Activated T-helper 2 cell treated with anti-CD3 and anti-CD28 coated beads, Interferon-gamma antibody, Interleukin-2, Interleukin-4, amounts not matched to agents 10 μg/mL and 5 μg/mL and 100 μg/mL, durations not matched to agents 14 hours and 24 hours and 36 hours (primary cell): ENCODE results near the gene TYW1B. TPM values are rescaled to one million over a fixed set of nuclear protein-coding genes. Genes with fewer than 3 reads are reported as not detected.
"Not testable (repeated sequence)": the region's sequence is repeated elsewhere in the genome, so short reads cannot be mapped to it uniquely, and the experiment has no call there.

ENCODE experiments used
- DNase-seq: peaks from one replicate; pipeline ENCODE4 v3.0.0; 2021; ENCODE audit warnings: low spot score
- H3K27ac Mint-ChIP-seq: one replicate; pipeline ENCODE4 v1.8.0; 2021; ENCODE audit warnings: mixed read lengths
- H3K27me3 Mint-ChIP-seq: one replicate; pipeline ENCODE4 v1.8.0; 2021; ENCODE audit warnings: low read depth, mixed read lengths
- H3K36me3 Mint-ChIP-seq: one replicate; pipeline ENCODE4 v1.8.0; 2021; ENCODE audit warnings: low read depth, mixed read lengths
- H3K4me1 Mint-ChIP-seq: one replicate; pipeline ENCODE4 v1.8.0; 2021; ENCODE audit warnings: low read depth, mixed read lengths
- H3K4me3 Mint-ChIP-seq: one replicate; pipeline ENCODE4 v1.8.0; 2021; ENCODE audit warnings: low read depth, mild to moderate bottlenecking, moderate library complexity, mixed read lengths
- H3K9me3 Mint-ChIP-seq: one replicate; pipeline ENCODE4 v1.8.0; 2021; ENCODE audit warnings: mixed read lengths
- intact Hi-C: fragments of 100-400 bp; cut with micrococcal nuclease; formaldehyde crosslinking; loops from one replicate; pipeline ENCODE4 v1.15.1; 2023
- total RNA-seq: library from RNA; stranded (reverse); gene quantifications from 2 replicates; pipeline ENCODE4 v1.2.3, GENCODE V29; 2022

Gene TYW1B
- total RNA-seq, 1 donor from 2014 or later = 3.6 TPM

- H3K27me3 Mint-ChIP-seq, H3K4me1 Mint-ChIP-seq, H3K27ac Mint-ChIP-seq, H3K9me3 Mint-ChIP-seq, H3K4me3 Mint-ChIP-seq, DNase-seq, intact Hi-C loops: not testable (repeated sequence)
- peaks cover 15% of the 10 kb centered on the region for H3K36me3 Mint-ChIP-seq
Measured at GRCh38 chr7:72766994-72767393, 61.0 kb downstream of the TYW1B start.

GRCh38 chr7:72760602-72761001 is 67.4 kb downstream of the TYW1B start:
- H3K9me3 Mint-ChIP-seq = peaks cover 28% of the 10 kb centered on the region
- H3K4me1 Mint-ChIP-seq = no peaks in the 10 kb centered on the region
- no peak for DNase-seq
- H3K4me3 Mint-ChIP-seq = no peak overlapping the region
- intact Hi-C loops = no loop called here
- peaks cover 13% of the 10 kb centered on the region for H3K36me3 Mint-ChIP-seq
- no peak overlapping the region for H3K27ac Mint-ChIP-seq
- no peaks in the 10 kb centered on the region for H3K27me3 Mint-ChIP-seq

GRCh38 chr7:72754312-72754711 is 73.7 kb downstream of the TYW1B start:
- Mint-ChIP-seq H3K4me1 (no peaks in the 10 kb centered on the region), H3K4me3 (no peak overlapping the region), H3K27me3 (no peaks in the 10 kb centered on the region), H3K36me3 (peaks cover 10% of the 10 kb centered on the region), H3K9me3 (peaks cover 13% of the 10 kb centered on the region), H3K27ac (no peak overlapping the region)
- intact Hi-C loops = no loop called here
- DNase-seq = no peak

GRCh38 chr7:72753781-72754180 is 74.2 kb downstream of the TYW1B start:
- intact Hi-C loops = no loop called here
- H3K27me3 Mint-ChIP-seq = no peaks in the 10 kb centered on the region
- no peak overlapping the region for H3K4me3 Mint-ChIP-seq
- peaks cover 8% of the 10 kb centered on the region for H3K36me3 Mint-ChIP-seq
- no peak for DNase-seq
- H3K27ac Mint-ChIP-seq = no peak overlapping the region
- peaks cover 9% of the 10 kb centered on the region for H3K9me3 Mint-ChIP-seq
- H3K4me1 Mint-ChIP-seq = no peaks in the 10 kb centered on the region

GRCh38 chr7:72753229-72753628 is 74.8 kb downstream of the TYW1B start:
- intact Hi-C loops, DNase-seq, H3K4me3 Mint-ChIP-seq, H3K4me1 Mint-ChIP-seq, H3K27ac Mint-ChIP-seq, H3K27me3 Mint-ChIP-seq, H3K9me3 Mint-ChIP-seq, H3K36me3 Mint-ChIP-seq: not testable (repeated sequence)

GRCh38 chr7:72751978-72752377 is 76.0 kb downstream of the TYW1B start:
- intact Hi-C loops = no loop called here
- no peaks in the 10 kb centered on the region for H3K4me1 Mint-ChIP-seq
- no peaks in the 10 kb centered on the region for H3K9me3 Mint-ChIP-seq
- no peak for DNase-seq
- no peaks in the 10 kb centered on the region for H3K27me3 Mint-ChIP-seq
- H3K36me3 Mint-ChIP-seq = peaks cover 3% of the 10 kb centered on the region
- H3K4me3 Mint-ChIP-seq = no peak overlapping the region
- no peak overlapping the region for H3K27ac Mint-ChIP-seq

GRCh38 chr7:72751378-72751777 is 76.6 kb downstream of the TYW1B start:
- DNase-seq = no peak
- Mint-ChIP-seq H3K36me3 (no peaks in the 10 kb centered on the region), H3K9me3 (no peaks in the 10 kb centered on the region), H3K4me3 (no peak overlapping the region), H3K27me3 (no peaks in the 10 kb centered on the region), H3K27ac (no peak overlapping the region), H3K4me1 (no peaks in the 10 kb centered on the region)
- intact Hi-C loops = no loop called here

- H3K27me3 Mint-ChIP-seq, H3K9me3 Mint-ChIP-seq, H3K4me3 Mint-ChIP-seq, H3K4me1 Mint-ChIP-seq, DNase-seq, intact Hi-C loops, H3K27ac Mint-ChIP-seq, H3K36me3 Mint-ChIP-seq: not testable (repeated sequence)
Measured at GRCh38 chr7:72748649-72749048, 79.4 kb downstream of the TYW1B start.

- Mint-ChIP-seq H3K9me3 (peaks cover 16% of the 10 kb centered on the region), H3K36me3 (peaks cover 24% of the 10 kb centered on the region)
- intact Hi-C loops, H3K27me3 Mint-ChIP-seq, H3K4me1 Mint-ChIP-seq, H3K4me3 Mint-ChIP-seq, DNase-seq, H3K27ac Mint-ChIP-seq: not testable (repeated sequence)
Measured at GRCh38 chr7:72744244-72744926, 83.6 kb downstream of the TYW1B start.

GRCh38 chr7:72743801-72744200 is 84.2 kb downstream of the TYW1B start:
- H3K27ac Mint-ChIP-seq, DNase-seq, intact Hi-C loops, H3K27me3 Mint-ChIP-seq, H3K4me1 Mint-ChIP-seq, H3K4me3 Mint-ChIP-seq: not testable (repeated sequence)
- peaks cover 16% of the 10 kb centered on the region for H3K9me3 Mint-ChIP-seq
- H3K36me3 Mint-ChIP-seq = peaks cover 24% of the 10 kb centered on the region

GRCh38 chr7:72739716-72740115 is 88.3 kb downstream of the TYW1B start:
- H3K27me3 Mint-ChIP-seq, H3K4me3 Mint-ChIP-seq, H3K4me1 Mint-ChIP-seq, DNase-seq, H3K27ac Mint-ChIP-seq, intact Hi-C loops: not testable (repeated sequence)
- Mint-ChIP-seq H3K9me3 (peaks cover 34% of the 10 kb centered on the region), H3K36me3 (peaks cover 37% of the 10 kb centered on the region)

GRCh38 chr7:72735855-72736254 is 92.1 kb downstream of the TYW1B start:
- H3K4me3 Mint-ChIP-seq, DNase-seq, H3K4me1 Mint-ChIP-seq, H3K27ac Mint-ChIP-seq, H3K27me3 Mint-ChIP-seq, intact Hi-C loops: not testable (repeated sequence)
- Mint-ChIP-seq H3K36me3 (peaks cover 37% of the 10 kb centered on the region), H3K9me3 (peaks cover 44% of the 10 kb centered on the region)

- intact Hi-C loops, H3K4me3 Mint-ChIP-seq, H3K27ac Mint-ChIP-seq, H3K4me1 Mint-ChIP-seq, H3K27me3 Mint-ChIP-seq, DNase-seq: not testable (repeated sequence)
- peaks cover 46% of the 10 kb centered on the region for H3K9me3 Mint-ChIP-seq
- H3K36me3 Mint-ChIP-seq = peaks cover 47% of the 10 kb centered on the region
Measured at GRCh38 chr7:72730815-72731214, 97.2 kb downstream of the TYW1B start.

- peaks cover 46% of the 10 kb centered on the region for H3K9me3 Mint-ChIP-seq
- H3K27ac Mint-ChIP-seq, H3K27me3 Mint-ChIP-seq, intact Hi-C loops, H3K4me1 Mint-ChIP-seq, H3K4me3 Mint-ChIP-seq, DNase-seq: not testable (repeated sequence)
- H3K36me3 Mint-ChIP-seq = peaks cover 46% of the 10 kb centered on the region
Measured at GRCh38 chr7:72730384-72730783, 97.6 kb downstream of the TYW1B start.
